ENCODE measurements around the gene CHST8. TPM values are rescaled to one million over a fixed set of nuclear protein-coding genes. Genes with fewer than 3 reads are reported as not detected.
"Not testable (repeated sequence)": the region's sequence is repeated elsewhere in the genome, so short reads cannot be mapped to it uniquely, and the experiment has no call there.

The CHST8 gene
- total RNA-seq, 1 donor from 2014 or later, result not detected

DNA sequence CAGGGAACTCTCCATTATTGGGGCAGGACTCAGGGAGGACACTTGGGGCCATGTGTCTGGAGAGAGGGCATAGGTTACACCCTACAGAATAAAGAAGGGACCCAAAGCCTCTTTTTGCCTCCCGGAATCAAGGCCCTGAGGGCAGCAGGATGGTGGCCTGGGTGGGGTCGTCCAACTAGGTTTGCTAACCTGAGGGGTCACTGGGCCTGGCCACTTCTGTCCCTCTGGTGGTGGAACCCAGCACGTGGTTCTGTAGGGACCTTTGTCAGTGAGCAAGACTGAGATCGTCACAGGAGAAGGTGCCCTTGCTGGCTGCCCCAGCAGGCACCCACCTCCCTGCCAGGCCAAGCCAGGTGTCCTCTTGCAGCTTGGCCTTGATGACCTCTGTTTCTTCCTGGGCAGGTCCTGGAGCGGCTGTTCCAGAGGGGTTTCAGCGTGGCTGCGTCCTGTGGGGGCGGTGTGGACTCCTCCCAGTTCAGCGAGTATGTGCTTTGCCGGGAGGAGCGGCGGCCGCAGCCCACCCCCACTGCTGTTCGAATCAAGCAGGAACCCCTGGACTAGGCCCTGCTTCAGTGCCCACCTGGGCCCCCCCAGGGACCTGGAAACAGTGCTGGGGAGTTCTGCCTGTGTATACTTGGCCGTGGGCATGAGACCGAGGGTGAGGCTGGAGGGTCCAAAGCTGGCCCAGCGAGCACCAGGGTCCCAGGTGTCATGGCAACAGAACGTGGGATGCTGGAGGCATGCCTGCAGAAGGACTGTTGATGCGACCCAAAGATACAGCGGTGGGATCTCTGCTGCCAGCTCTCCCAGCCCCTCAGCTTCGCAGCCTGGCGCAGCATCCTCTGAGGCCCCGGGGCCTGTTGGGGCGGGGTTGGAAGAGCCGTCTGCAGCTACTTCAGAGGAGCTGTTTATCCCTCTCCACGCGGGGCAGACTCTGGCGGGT, 190.9 kb downstream of the CHST8 start:
- TF ChIP-seq, protein P1, sequence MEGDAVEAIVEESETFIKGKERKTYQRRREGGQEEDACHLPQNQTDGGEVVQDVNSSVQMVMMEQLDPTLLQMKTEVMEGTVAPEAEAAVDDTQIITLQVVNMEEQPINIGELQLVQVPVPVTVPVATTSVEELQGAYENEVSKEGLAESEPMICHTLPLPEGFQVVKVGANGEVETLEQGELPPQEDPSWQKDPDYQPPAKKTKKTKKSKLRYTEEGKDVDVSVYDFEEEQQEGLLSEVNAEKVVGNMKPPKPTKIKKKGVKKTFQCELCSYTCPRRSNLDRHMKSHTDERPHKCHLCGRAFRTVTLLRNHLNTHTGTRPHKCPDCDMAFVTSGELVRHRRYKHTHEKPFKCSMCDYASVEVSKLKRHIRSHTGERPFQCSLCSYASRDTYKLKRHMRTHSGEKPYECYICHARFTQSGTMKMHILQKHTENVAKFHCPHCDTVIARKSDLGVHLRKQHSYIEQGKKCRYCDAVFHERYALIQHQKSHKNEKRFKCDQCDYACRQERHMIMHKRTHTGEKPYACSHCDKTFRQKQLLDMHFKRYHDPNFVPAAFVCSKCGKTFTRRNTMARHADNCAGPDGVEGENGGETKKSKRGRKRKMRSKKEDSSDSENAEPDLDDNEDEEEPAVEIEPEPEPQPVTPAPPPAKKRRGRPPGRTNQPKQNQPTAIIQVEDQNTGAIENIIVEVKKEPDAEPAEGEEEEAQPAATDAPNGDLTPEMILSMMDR (conservative IDR thresholded peaks at IDR 0.05; ENCODE audit: low read depth, low read length), result no peak
- no peak overlapping the region for H3K4me3 ChIP-seq (ENCODE audit: low read depth, low read length)
- DNase-seq (ENCODE audit: low read depth), result no peak

DNA sequence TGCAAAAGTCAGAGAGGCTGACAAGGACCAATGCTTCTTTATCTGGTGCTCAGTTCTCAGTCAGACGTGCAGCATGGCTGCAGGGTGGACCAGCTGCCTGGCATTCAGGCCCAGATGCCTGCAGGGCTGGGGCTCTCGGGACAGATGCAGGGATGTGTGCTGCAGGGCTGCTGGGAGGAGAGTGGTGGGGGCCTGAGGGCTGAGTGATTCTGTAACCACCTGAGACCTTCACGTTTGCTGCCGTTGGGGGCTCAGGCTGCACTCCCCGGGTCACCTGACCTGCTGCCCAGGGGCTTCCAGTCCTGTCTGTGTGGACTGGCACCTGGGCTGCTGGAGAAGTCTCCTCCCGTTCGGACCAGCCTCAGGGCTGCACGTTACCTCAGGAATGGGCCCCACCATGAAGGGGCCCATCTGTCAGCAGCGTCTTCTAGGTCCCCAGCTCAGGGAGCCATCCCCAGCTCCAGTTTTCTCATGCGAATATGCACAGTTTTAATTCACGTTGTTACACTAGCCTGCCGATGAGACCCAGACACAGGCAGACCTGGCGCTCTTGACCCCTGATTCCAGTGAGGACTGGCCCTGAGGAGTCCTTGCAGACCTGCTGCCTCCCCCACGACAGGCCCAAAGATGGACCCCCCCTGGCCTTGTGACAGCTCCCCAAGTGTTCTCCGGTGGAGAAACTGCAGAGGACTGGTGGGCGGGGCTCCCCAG, 191.8 kb downstream of the CHST8 start:
- no peak for DNase-seq (ENCODE audit: low read depth)
- TF ChIP-seq, protein P1 (conservative IDR thresholded peaks at IDR 0.05; ENCODE audit: low read depth, low read length), result no peak
- H3K4me3 ChIP-seq (ENCODE audit: low read depth, low read length), result no peak overlapping the region

DNA sequence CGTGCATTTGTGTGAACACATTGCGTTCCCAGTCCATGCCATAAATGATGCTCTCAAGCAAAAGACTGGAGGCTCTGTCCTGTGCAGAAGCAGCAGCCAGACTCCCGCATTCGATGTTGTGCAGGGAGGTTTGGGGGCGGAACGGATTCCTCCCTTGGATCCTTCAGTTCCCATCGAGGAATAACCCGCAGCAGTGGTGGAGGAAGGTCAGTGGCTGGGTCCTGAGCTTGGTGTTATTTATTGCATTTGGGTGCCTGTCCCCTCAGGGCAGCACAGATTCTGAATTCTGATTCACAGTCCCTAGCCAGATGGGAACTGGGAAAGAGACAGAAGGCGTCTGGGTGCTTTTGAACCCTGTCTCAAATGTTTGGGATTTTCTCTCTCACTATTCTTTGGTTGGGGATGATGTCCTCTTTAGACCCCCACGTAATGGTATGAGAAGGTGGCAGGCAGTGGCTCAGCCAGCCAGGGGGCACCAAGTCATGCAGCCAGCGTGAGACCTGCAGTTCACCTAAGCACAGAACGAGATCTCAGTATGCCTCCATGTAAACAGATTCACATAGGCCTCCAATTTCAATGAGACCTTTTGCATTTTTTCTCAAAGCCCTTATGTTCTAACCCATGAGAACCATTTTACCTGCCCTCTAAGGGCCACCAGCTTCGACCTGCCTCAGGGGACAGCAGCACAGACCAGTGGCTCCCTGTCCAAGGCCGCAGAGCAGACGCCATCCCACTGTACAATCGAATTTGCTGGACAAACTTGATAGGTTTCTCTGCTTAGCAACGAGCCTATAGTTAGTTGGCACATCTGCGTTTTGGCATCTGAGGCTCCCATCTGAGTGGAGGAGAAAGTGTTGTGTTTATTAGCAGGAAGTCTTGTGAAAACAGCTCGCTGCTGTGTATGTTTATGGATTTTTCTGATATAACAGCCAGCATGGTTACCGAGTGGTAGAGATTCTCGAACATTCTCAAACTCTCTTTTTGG, 192.7 kb downstream of the CHST8 start:
- no peak for DNase-seq (ENCODE audit: low read depth)
- TF ChIP-seq, protein P1 (conservative IDR thresholded peaks at IDR 0.05; ENCODE audit: low read depth, low read length), result no peak
- no peak overlapping the region for H3K4me3 ChIP-seq (ENCODE audit: low read depth, low read length)

DNA sequence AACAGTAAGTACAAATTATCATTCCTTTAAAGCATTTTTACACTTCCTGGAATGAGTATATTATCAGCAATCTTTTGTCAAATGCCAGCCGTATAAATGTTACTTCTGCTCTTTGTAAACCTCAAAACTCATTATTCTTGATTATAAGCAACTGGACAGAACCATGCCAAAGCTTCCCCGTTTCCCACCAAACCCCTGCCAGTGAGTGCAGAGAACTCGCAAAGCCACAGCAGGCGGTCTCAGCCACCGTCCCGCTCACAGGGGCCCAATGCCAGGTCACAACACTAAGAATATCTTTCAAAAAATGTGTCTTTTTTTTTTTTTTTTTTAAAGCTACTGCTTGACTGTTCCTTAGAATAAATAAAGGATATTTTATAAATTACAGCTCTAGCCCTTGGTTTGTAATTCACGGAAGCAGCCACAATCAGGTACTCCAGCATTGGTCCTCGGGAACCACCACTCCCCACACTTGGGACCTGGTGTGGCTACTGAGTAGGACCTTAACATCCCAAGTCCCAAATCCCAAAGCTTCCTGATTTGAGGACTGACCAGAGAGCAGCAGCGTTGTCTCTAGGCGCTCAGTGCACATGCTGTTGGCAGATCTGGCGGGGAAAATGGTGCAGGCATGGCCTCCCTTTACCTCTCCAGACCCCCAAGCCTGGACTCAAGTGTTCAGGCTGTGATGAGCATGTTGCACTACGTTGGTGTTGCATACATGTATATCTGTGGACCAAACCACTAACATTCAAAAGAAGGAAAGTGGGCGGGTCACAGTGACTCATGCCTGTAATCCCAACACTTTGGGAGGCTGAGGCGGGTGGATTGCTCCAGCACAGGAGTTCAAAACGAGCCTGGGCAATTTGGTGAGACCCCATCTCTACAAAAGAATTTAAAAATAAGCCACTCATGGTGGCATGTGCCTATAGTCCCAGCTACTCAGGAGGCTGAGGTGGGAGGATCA, 193.9 kb downstream of the CHST8 start:
- no peak overlapping the region for H3K4me3 ChIP-seq (ENCODE audit: low read depth, low read length)
- DNase-seq (ENCODE audit: low read depth), result no peak
- TF ChIP-seq, protein P1 (conservative IDR thresholded peaks at IDR 0.05; ENCODE audit: low read depth, low read length), result no peak

DNA sequence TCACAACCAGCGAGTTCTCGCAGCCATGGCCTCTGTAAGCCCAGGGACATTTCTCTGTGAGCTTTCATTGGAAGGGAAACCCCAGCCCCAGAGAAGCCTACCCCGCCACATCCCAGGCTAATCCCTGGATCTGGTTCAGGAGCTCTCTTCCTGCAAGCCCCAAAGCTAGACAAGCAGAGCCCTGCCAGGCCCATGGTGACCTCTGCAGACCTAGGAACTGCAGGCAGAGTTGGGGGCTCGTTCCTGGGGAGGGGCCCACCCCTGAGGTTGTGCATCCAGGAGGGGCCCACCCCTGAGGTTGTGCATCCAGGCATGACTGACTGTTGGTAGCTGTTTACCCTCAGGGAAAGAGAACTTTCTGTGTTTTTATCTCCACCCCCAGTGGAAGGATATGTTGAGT, 196.7 kb downstream of the CHST8 start:
- TF ChIP-seq, protein P1 (conservative IDR thresholded peaks at IDR 0.05; ENCODE audit: low read depth, low read length), result no peak
- H3K4me3 ChIP-seq (ENCODE audit: low read depth, low read length), result no peak overlapping the region

DNA sequence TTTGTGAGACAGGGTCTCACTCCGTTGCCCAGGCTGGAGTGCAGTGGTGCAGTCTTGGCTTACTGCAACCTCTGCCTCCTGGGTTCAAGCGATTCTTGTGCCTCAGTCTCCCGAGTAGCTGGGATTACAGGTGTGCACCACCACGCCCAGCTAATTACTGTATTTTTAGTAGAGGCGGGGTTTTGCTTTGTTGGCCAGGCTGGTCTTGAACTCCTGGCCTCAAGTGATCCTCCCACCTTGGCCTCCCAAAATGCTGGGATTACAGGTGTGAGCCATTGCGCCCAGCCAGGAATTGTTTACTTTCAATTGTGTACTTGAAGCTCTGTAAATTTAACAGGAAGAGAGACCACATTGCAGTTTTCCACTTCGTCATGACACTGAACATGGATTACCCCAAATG, 197.3 kb downstream of the CHST8 start:
- not testable (repeated sequence) for H3K4me3 ChIP-seq (ENCODE audit: low read depth, low read length); DNase-seq (ENCODE audit: low read depth)

More for the DNA sequence above, 196.7 kb downstream of the CHST8 start:
- no peak for DNase-seq (ENCODE audit: low read depth)

Measured in epithelial cell of proximal tubule (primary cell).